Measurements from ENCODE around the gene SLC35B2.

Gene SLC35B2

GRCh38 chr6:44267252-44267651 is 9.9 kb upstream of the SLC35B2 start:
- TF ChIP-seq CTCF (IDR thresholded peaks at IDR 0.05; ENCODE audit: insufficient read depth, low read depth, low read length, missing control alignments) = no peak
- no peak for DNase-seq (ENCODE audit: low read depth)
- no peak overlapping the region for H3K4me3 ChIP-seq (ENCODE audit: low read length)

DNA sequence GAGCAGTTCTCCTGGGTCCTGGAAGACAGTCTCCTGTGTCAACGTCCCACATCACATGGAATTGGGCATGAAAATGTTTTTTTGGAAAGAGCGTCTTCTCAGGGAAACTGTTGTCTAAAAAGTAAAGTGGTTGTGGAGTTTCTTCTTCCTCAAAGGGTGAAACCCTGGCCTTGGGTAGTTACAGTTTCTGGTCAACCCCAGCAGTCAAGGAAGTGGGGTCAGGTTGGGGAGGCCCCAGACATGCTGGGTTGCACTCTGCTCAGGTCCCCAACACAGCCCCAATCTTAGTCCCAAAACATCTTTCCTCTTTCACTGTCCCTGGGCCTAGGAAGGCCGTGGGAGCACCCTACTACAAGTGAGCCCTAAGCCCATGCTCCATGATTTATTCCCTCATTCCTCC is 9.0 kb upstream of the SLC35B2 start:
- no peak overlapping the region for H3K4me3 ChIP-seq (ENCODE audit: low read length)
- no peak for DNase-seq (ENCODE audit: low read depth)
- TF ChIP-seq CTCF (IDR thresholded peaks at IDR 0.05; ENCODE audit: insufficient read depth, low read depth, low read length, missing control alignments) = no peak

GRCh38 chr6:44265722-44266233 is 8.4 kb upstream of the SLC35B2 start:
- H3K4me3 ChIP-seq (ENCODE audit: low read length) = peak overlapping the region; percentile 74

DNA sequence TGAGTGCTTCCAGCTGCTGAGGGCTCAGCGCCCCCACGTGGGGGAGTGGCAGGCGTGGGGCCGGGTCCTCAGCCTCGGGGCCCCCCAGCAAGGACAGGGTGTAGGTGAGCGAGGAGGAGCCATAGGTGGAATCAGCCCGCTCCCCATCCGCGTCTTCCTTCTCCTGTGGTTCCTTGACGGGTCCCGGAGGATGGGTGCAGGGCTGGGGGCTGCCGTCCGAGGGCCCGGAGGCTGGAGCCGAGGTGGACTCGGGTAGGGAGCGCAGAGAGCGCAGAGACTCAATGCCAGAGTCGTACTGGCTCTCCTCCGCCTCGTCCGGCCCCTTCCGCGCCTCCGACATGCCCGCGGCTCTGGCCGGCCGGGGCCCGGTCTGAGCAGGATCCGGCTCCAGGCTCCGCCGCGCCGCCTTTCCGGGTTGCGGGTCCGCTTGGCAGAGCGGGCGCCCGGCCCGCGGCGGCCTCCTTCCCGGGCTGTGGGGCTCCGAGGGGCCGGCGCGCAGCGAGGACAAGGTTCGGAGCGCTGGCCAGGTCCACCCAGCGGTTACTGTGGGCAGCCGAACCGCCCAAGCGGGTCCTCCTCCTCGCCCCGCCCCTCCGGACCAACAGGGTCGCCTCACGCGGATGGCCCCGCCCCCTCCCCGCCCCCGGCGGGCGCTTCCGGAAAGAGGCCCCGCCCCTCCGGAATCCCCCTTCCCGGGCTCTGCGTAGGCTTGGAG is 7.8 kb upstream of the SLC35B2 start, which contains the start of gene NFKBIE:
NFKBIE (minus strand) TSS at position 545 of the 715 bp plus-strand sequence; CDS start at position 340, 205 bp downstream.
- peak; percentile 95 for DNase-seq (ENCODE audit: low read depth)
- TF ChIP-seq CTCF (IDR thresholded peaks at IDR 0.05; ENCODE audit: insufficient read depth, low read depth, low read length, missing control alignments) = peak; percentile 24
- peak within 1 kb of the TSS; percentile 74 for H3K4me3 ChIP-seq (ENCODE audit: low read length)

More at GRCh38 chr6:44265722-44266233, 8.4 kb upstream of the SLC35B2 start:
- no peak for DNase-seq (ENCODE audit: low read depth)
- no peak for TF ChIP-seq CTCF (IDR thresholded peaks at IDR 0.05; ENCODE audit: insufficient read depth, low read depth, low read length, missing control alignments)

- peak overlapping the region; percentile 74 for H3K4me3 ChIP-seq (ENCODE audit: low read length)
- TF ChIP-seq CTCF (IDR thresholded peaks at IDR 0.05; ENCODE audit: insufficient read depth, low read depth, low read length, missing control alignments) = no peak
- no peak for DNase-seq (ENCODE audit: low read depth)
Measured at GRCh38 chr6:44264154-44265006, 7.1 kb upstream of the SLC35B2 start.

GRCh38 chr6:44263354-44264100 is 6.2 kb upstream of the SLC35B2 start:
- H3K4me3 ChIP-seq (ENCODE audit: low read length) = peak overlapping the region; percentile 74
- DNase-seq (ENCODE audit: low read depth) = peak; percentile 44
- no peak for TF ChIP-seq CTCF (IDR thresholded peaks at IDR 0.05; ENCODE audit: insufficient read depth, low read depth, low read length, missing control alignments)
